8988T (cell line): ENCODE data around the gene HSDL2.
A peak's percentile ranks its signal among the peaks of the same experiment; 100 is the strongest.
"Not testable (repeated sequence)": the region's sequence is repeated elsewhere in the genome, so short reads cannot be mapped to it uniquely, and the experiment has no call there.

Experiments
- DNase-seq: peaks from one replicate; pipeline ENCODE4 v3.0.0; 2011

Gene HSDL2

GRCh38 chr9:112380102-112380824 lies at the start of gene HSDL2:
Gene HSDL2, plus strand, starts transcription at chr9:112380108. Its CDS starts 56 bp downstream, at chr9:112380164.
- DNase-seq, result no peak

- no peak for DNase-seq
Measured at GRCh38 chr9:112331674-112331952, 48.3 kb upstream of the HSDL2 start.

- no peak for DNase-seq
Measured at GRCh38 chr9:112332214-112332613, 47.7 kb upstream of the HSDL2 start.

GRCh38 chr9:112332674-112332976 lies 47.3 kb upstream of the HSDL2 start:
- no peak for DNase-seq

GRCh38 chr9:112332977-112333638 lies 46.8 kb upstream of the HSDL2 start, which contains the start of gene PTBP3:
Gene PTBP3, minus strand, starts transcription at chr9:112333619. Its CDS starts 35,754 bp downstream, at chr9:112297865.
- peak; percentile 58 for DNase-seq

- peak; percentile 85 for DNase-seq
Measured at GRCh38 chr9:112333639-112334431, 46.1 kb upstream of the HSDL2 start.

GRCh38 chr9:112334432-112334841 lies 45.5 kb upstream of the HSDL2 start:
- no peak for DNase-seq

- DNase-seq, result no peak
Measured at GRCh38 chr9:112337547-112337946, 42.4 kb upstream of the HSDL2 start.

- no peak for DNase-seq
Measured at GRCh38 chr9:112338561-112338960, 41.3 kb upstream of the HSDL2 start.

- no peak for DNase-seq
Measured at GRCh38 chr9:112339886-112340285, 40.0 kb upstream of the HSDL2 start.

- DNase-seq, result no peak
Measured at GRCh38 chr9:112341730-112342129, 38.2 kb upstream of the HSDL2 start.

GRCh38 chr9:112348257-112349007 lies 31.5 kb upstream of the HSDL2 start:
- no peak for DNase-seq

- DNase-seq, result no peak
Measured at GRCh38 chr9:112349008-112349333, 30.9 kb upstream of the HSDL2 start.

- no peak for DNase-seq
Measured at GRCh38 chr9:112351184-112351583, 28.7 kb upstream of the HSDL2 start.

GRCh38 chr9:112352209-112352608 lies 27.7 kb upstream of the HSDL2 start:
- no peak for DNase-seq

- DNase-seq, result no peak
Measured at GRCh38 chr9:112354081-112354743, 25.7 kb upstream of the HSDL2 start.

- no peak for DNase-seq
Measured at GRCh38 chr9:112355427-112355897, 24.4 kb upstream of the HSDL2 start.

GRCh38 chr9:112360047-112360804 lies 19.7 kb upstream of the HSDL2 start:
- no peak for DNase-seq

GRCh38 chr9:112361601-112362000 lies 18.3 kb upstream of the HSDL2 start:
- no peak for DNase-seq

- DNase-seq, result no peak
Measured at GRCh38 chr9:112364761-112365160, 15.1 kb upstream of the HSDL2 start.

- not testable (repeated sequence) for DNase-seq
Measured at GRCh38 chr9:112365257-112365656, 14.7 kb upstream of the HSDL2 start.

GRCh38 chr9:112366591-112366990 lies 13.3 kb upstream of the HSDL2 start:
- no peak for DNase-seq
